Natural killer cell (primary cell): Measurements from ENCODE around the gene CFAP97. TPM values are rescaled to one million over a fixed set of nuclear protein-coding genes. Genes with fewer than 3 reads are reported as not detected.
A peak's percentile ranks its signal among the peaks of the same experiment; 100 is the strongest.

Source experiments
- ATAC-seq, 3 donors: fragments of 150-1000 bp in 2 of 3; fragments of 200-7000 bp in 1 of 3; cut with Tn5 transposase; 1 replicate in 1 of 3; 2 replicates in 2 of 3; pipeline ENCODE4 v1.10.0; 2021; ENCODE audit warnings: mild to moderate bottlenecking in 2 of 3, moderate library complexity in 2 of 3
- DNase-seq, 2 donors: peaks; one replicate each; pipeline versions ENCODE4 v3.0.0 to v3.0.0-alpha.2; 2013 to 2021; ENCODE audit warnings: mixed read lengths in 1 of 2
- H3K27ac ChIP-seq: one replicate; pipeline ENCODE4 v1.5.1; 2013; ENCODE audit warnings: mild to moderate bottlenecking, low read length
- H3K27me3 ChIP-seq: one replicate; pipeline ENCODE4 v1.6.1; 2013; ENCODE audit warnings: low read length; ENCODE audit not compliant: control insufficient read depth, insufficient read depth
- H3K36me3 ChIP-seq: one replicate; pipeline ENCODE4 v1.6.1; 2013; ENCODE audit warnings: low read length; ENCODE audit not compliant: control insufficient read depth, insufficient read depth
- H3K4me1 ChIP-seq: one replicate; pipeline ENCODE4 v1.6.1; 2013; ENCODE audit warnings: low read length; ENCODE audit not compliant: control insufficient read depth, insufficient read depth
- H3K4me3 ChIP-seq: one replicate; pipeline ENCODE4 v1.5.1; 2013; ENCODE audit warnings: low read length
- H3K9me3 ChIP-seq: one replicate; pipeline ENCODE4 v1.6.1; 2013; ENCODE audit warnings: low read length; ENCODE audit not compliant: control insufficient read depth, insufficient read depth
- H3K27ac Mint-ChIP-seq, 2 donors: one replicate each; pipeline ENCODE4 v1.8.0; 2022; ENCODE audit warnings: mild to moderate bottlenecking in 2 of 2, mixed read lengths in 2 of 2, moderate library complexity in 1 of 2
- H3K27me3 Mint-ChIP-seq, 2 donors: one replicate each; pipeline ENCODE4 v1.8.0; 2022; ENCODE audit warnings: low read depth in 2 of 2, mixed read lengths in 2 of 2
- H3K36me3 Mint-ChIP-seq: one replicate; pipeline ENCODE4 v1.8.0; 2022; ENCODE audit warnings: mixed read lengths
- H3K4me1 Mint-ChIP-seq, 2 donors: one replicate each; pipeline ENCODE4 v1.8.0; 2022; ENCODE audit warnings: mixed read lengths in 2 of 2
- H3K4me3 Mint-ChIP-seq: one replicate; pipeline ENCODE4 v1.8.0; 2022; ENCODE audit warnings: mild to moderate bottlenecking, moderate library complexity, mixed read lengths
- H3K9me3 Mint-ChIP-seq, 2 donors: one replicate each; pipeline ENCODE4 v1.8.0; 2022; ENCODE audit warnings: mixed read lengths in 2 of 2
- CTCF ChIP-seq: fragments of 200-600 bp; IDR thresholded peaks from one replicate; pipeline ENCODE4 v1.8.0; 2022; ENCODE audit warnings: antibody characterized with exemption
- WGBS: methylation state at CpG from one replicate; pipeline ENCODE4 v1.1.7; 2013; ENCODE audit warnings: missing lambda C conversion rate; ENCODE audit not compliant: insufficient coverage; 5-methylcytosine and 5-hydroxymethylcytosine counted together
- intact Hi-C: fragments of 100-400 bp; cut with micrococcal nuclease; formaldehyde crosslinking; loops from one replicate; pipeline ENCODE4 v1.14.2; 2022
- total RNA-seq, 4 donors: library from RNA; stranded (reverse); fragments of 120-200 nt in 1 of 4; gene quantifications; one replicate each; pipeline versions ENCODE4 v1.2.3 to v1.2.4, GENCODE V29; 2013 to 2022

The CFAP97 gene
- total RNA-seq, 3 donors from 2014 or later (not counting 1 experiment from before 2014, with no cell fraction given) = 25.7 to 30.5 (median 25.9) TPM

GRCh38 chr4:185194924-185195888, 8.6 kb downstream of the CFAP97 start:
- Mint-ChIP-seq H3K4me1 (peaks cover 21 to 26% of the 10 kb centered on the region in 2 donors), H3K27me3 (no peaks in the 10 kb centered on the region), H3K36me3 (peaks cover 8% of the 10 kb centered on the region), H3K4me3 (no peak overlapping the region), H3K9me3 (no peaks in the 10 kb centered on the region), H3K27ac (peak overlapping the region in 1 of 2 donors; percentile 18)
- H3K4me1 ChIP-seq = no peaks in the 10 kb centered on the region
- H3K4me3 ChIP-seq = no peak overlapping the region
- no peaks in the 10 kb centered on the region for H3K27me3 ChIP-seq
- H3K9me3 ChIP-seq = no peaks in the 10 kb centered on the region
- H3K27ac ChIP-seq = no peak overlapping the region
- no peak for DNase-seq
- H3K36me3 ChIP-seq = peaks cover 8% of the 10 kb centered on the region
- WGBS = 88% methylated on average over 8 of the region's 9 CpGs
- TF ChIP-seq CTCF = no peak
- no peak for ATAC-seq
- intact Hi-C loops = no loop called here

GRCh38 chr4:185192059-185192458, 11.7 kb downstream of the CFAP97 start:
- H3K27me3 Mint-ChIP-seq = no peaks in the 10 kb centered on the region
- H3K4me1 Mint-ChIP-seq = peaks cover 20 to 23% of the 10 kb centered on the region in 2 donors
- no peaks in the 10 kb centered on the region for H3K9me3 ChIP-seq
- no peak overlapping the region for H3K27ac ChIP-seq
- no peaks in the 10 kb centered on the region for H3K27me3 ChIP-seq
- no peak for TF ChIP-seq CTCF
- intact Hi-C loops = no loop called here
- no peak overlapping the region for H3K4me3 ChIP-seq
- no CpG with 5 or more reads among the region's 1 CpG for WGBS
- H3K4me3 Mint-ChIP-seq = no peak overlapping the region
- H3K27ac Mint-ChIP-seq = no peak overlapping the region
- H3K9me3 Mint-ChIP-seq = no peaks in the 10 kb centered on the region
- H3K36me3 ChIP-seq = peaks cover 15% of the 10 kb centered on the region
- no peak for DNase-seq
- no peak for ATAC-seq
- no peaks in the 10 kb centered on the region for H3K4me1 ChIP-seq
- peaks cover 11% of the 10 kb centered on the region for H3K36me3 Mint-ChIP-seq

- peaks cover 17 to 22% of the 10 kb centered on the region in 2 donors for H3K4me1 Mint-ChIP-seq
- no peak overlapping the region for H3K27ac Mint-ChIP-seq
- no peak for TF ChIP-seq CTCF
- ATAC-seq (no peak), DNase-seq (no peak)
- H3K9me3 ChIP-seq = no peaks in the 10 kb centered on the region
- H3K27me3 Mint-ChIP-seq = no peaks in the 10 kb centered on the region
- peaks cover 15% of the 10 kb centered on the region for H3K36me3 ChIP-seq
- no peak overlapping the region for H3K27ac ChIP-seq
- H3K36me3 Mint-ChIP-seq = peaks cover 11% of the 10 kb centered on the region
- H3K9me3 Mint-ChIP-seq = no peaks in the 10 kb centered on the region
- 92% methylated on average over 4 of the region's 6 CpGs for WGBS
- no peaks in the 10 kb centered on the region for H3K4me1 ChIP-seq
- no peaks in the 10 kb centered on the region for H3K27me3 ChIP-seq
- intact Hi-C loops = no loop called here
- H3K4me3 ChIP-seq = no peak overlapping the region
- H3K4me3 Mint-ChIP-seq = no peak overlapping the region
Measured at GRCh38 chr4:185190306-185190856, 13.4 kb downstream of the CFAP97 start.
